GM21367 (cell line): ENCODE data around the gene THOC6.
A peak's percentile ranks its signal among the peaks of the same experiment; 100 is the strongest.
"Not testable (repeated sequence)": the region's sequence is repeated elsewhere in the genome, so short reads cannot be mapped to it uniquely, and the experiment has no call there.

Source experiments
- ATAC-seq: cut with Tn5 transposase; IDR thresholded peaks from one replicate; pipeline ENCODE4 v1.9.1; 2021; ENCODE audit not compliant: unreplicated experiment

Gene THOC6

GRCh38 chr16:3069146-3069545, 45.3 kb downstream of the THOC6 start:
- not testable (repeated sequence) for ATAC-seq

GRCh38 chr16:3070608-3071111, 46.8 kb downstream of the THOC6 start:
- no peak for ATAC-seq

- no peak for ATAC-seq
Measured at GRCh38 chr16:3071655-3072054, 47.8 kb downstream of the THOC6 start.

- ATAC-seq: not testable (repeated sequence)
Measured at GRCh38 chr16:3072148-3072547, 48.3 kb downstream of the THOC6 start.

- not testable (repeated sequence) for ATAC-seq
Measured at GRCh38 chr16:3072576-3073263, 48.9 kb downstream of the THOC6 start.

GRCh38 chr16:3073448-3073847, 49.6 kb downstream of the THOC6 start:
- ATAC-seq: no peak

GRCh38 chr16:3074860-3075522, 51.2 kb downstream of the THOC6 start:
- ATAC-seq: peak; percentile 49

GRCh38 chr16:3075523-3075915, 51.7 kb downstream of the THOC6 start:
- ATAC-seq: no peak

- not testable (repeated sequence) for ATAC-seq
Measured at GRCh38 chr16:3075946-3076345, 52.1 kb downstream of the THOC6 start.

GRCh38 chr16:3076577-3076976, 52.7 kb downstream of the THOC6 start:
- ATAC-seq: no peak
